Spleen (tissue), 11 donors: ENCODE results near the gene UBIAD1. TPM values are rescaled to one million over a fixed set of nuclear protein-coding genes. Genes with fewer than 3 reads are reported as not detected.

Experiments
- polyA plus RNA-seq, 3 donors: library from polyadenylated mRNA; stranded (reverse); fragments of 200-250 nt; gene quantifications; one replicate each; pipeline ENCODE4 v1.2.1, GENCODE V29; 2013
- small RNA-seq, 4 donors: library from RNA; depleted of rRNA; stranded (forward); fragments of <200 nt; gene quantifications; one replicate each; pipeline ENCODE3, GENCODE V24; 2016
- total RNA-seq, 7 donors: library from RNA; depleted of rRNA in 3 of 7; stranded (reverse); fragments of >200 nt in 3 of 7; fragmentation: NEBNext Ultra II Directional in 4 of 7; extraction: Animal tissue kit (Norgen Biotek cat#: 25700) in 4 of 7; gene quantifications; one replicate each; pipeline versions ENCODE4 v1.1.0 to v1.2.1, GENCODE V29; 2016 to 2021
- donor health status: healthy with polysubstance abuse.
- donor health status: DM: no; HTN: no; CAD: no; lungs with moderate emphysema.
- donor health status: DM: no; HTN: no; CAD: no.
- donor health status: Bipolar disorder and iron deficiency.
- donor health status: healthy.
- donor health status: DM: no; HTN: no; CAD: no.
- donor health status: DM: yes; HTN: yes; CAD: no.

The UBIAD1 gene
- total and polyA plus RNA-seq, 10 donors: 6.8 to 18.5 (median 15.7) TPM

Small RNAs within 50 kb of the gene (small RNA-seq; reads per million reads assigned to genes)
- gene RNU6-291P (0 reads per million in 4 donors), gene RPL39P6 (0 reads per million in 4 donors)

Other genes with a start within 250 kb of the UBIAD1 start
- gene MASP2, start 226.0 kb upstream of the UBIAD1 start, total RNA-seq: not detected
- under 1 TPM in 1 of 3 donors, not detected in 2; 0.06 TPM for gene MASP2, start 226.0 kb upstream of the UBIAD1 start, polyA plus RNA-seq
- gene SRM, start 213.2 kb upstream of the UBIAD1 start, total RNA-seq: 10 to 100 TPM; 42.0 to 85.5 (median 46.2) TPM
- 100 to 1,000 TPM in 1 of 3 donors, 10 to 100 TPM in 2; 91.9 to 114 (median 98.6) TPM for gene SRM, start 213.2 kb upstream of the UBIAD1 start, polyA plus RNA-seq
- 10 to 100 TPM; 48.2 to 66.3 (median 58.6) TPM for gene EXOSC10, start 173.3 kb upstream of the UBIAD1 start, total RNA-seq
- gene EXOSC10, start 173.3 kb upstream of the UBIAD1 start, polyA plus RNA-seq: 10 to 100 TPM; 27.5 to 49.6 (median 39.2) TPM
- gene ANGPTL7, start 83.8 kb upstream of the UBIAD1 start, total RNA-seq: not detected
- gene ANGPTL7, start 83.8 kb upstream of the UBIAD1 start, polyA plus RNA-seq: 1 to 10 TPM in 1 of 3 donors, under 1 TPM in 1, not detected in 1; 0.18 to 1.7 TPM
- 10 to 100 TPM; 28.4 to 50.9 (median 37.5) TPM for gene MTOR, start 10.6 kb upstream of the UBIAD1 start, total RNA-seq
- 10 to 100 TPM; 12.5 to 16.5 (median 14.6) TPM for gene MTOR, start 10.6 kb upstream of the UBIAD1 start, polyA plus RNA-seq
- under 1 TPM; 0.32 to 0.69 (median 0.52) TPM for gene DISP3, start 206.0 kb downstream of the UBIAD1 start, total RNA-seq
- gene DISP3, start 206.0 kb downstream of the UBIAD1 start, polyA plus RNA-seq: under 1 TPM; 0.06 to 0.35 (median 0.26) TPM